ENCODE data around the gene KRT8.

Gene KRT8

GRCh38 chr12:52847335-52848102 is 57.4 kb downstream of the KRT8 start:
- DNase-seq (ENCODE audit: low spot score): no peak
